Activated CD4-positive, alpha-beta T cell treated with anti-CD3 and anti-CD28 coated beads, Interleukin-2, amount 50 U/mL, for 4 hours (primary cell): ENCODE measurements around the gene PRR23B.
"Not testable (repeated sequence)": the region's sequence is repeated elsewhere in the genome, so short reads cannot be mapped to it uniquely, and the experiment has no call there.

Source experiments
- DNase-seq, 2 experiments: peaks; one replicate each; pipeline ENCODE4 v3.0.0-alpha.2; 2020

Gene PRR23B

DNA sequence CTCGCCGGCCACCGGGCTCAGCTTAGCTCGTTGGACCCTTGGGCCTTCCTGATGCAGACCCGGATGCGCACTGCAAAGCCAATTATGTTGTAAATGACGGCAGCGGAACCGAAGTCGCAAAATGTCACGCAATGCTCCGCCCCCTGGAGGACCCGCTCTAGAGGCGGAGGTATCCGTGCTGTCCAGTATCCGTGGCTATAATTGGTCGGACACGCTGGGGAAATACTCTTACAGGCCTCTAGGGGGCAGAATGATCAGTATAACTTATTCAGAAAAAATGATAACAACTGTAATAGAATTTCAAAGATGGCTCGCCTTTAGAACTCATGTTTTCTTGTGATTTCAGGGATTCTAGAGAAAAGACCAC, at the start of gene PRR23B:
PRR23B (minus strand) TSS at position 59 of the 367 bp plus-strand sequence. CDS start 265 bp downstream, outside the sequence.
- no peak for DNase-seq

DNA sequence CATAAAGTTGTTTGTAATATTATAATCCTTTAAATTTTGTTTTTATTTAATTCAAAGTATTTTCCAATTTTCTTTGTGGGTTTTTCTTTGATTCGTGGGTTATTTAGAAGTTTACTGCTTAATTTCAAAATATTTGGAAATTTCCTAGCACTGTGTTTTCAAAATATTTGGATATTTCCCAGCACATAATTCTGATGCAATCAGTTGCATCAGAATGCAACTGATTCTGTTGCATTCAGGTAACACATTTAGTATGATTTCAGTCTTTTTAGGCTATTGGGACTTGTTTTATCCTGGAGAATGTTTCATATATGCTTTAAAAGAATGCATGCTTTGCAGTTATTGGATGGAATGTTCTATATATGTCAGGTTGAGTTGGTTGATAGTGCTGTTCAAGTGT, 42.2 kb upstream of the PRR23B start:
- DNase-seq, result no peak

DNA sequence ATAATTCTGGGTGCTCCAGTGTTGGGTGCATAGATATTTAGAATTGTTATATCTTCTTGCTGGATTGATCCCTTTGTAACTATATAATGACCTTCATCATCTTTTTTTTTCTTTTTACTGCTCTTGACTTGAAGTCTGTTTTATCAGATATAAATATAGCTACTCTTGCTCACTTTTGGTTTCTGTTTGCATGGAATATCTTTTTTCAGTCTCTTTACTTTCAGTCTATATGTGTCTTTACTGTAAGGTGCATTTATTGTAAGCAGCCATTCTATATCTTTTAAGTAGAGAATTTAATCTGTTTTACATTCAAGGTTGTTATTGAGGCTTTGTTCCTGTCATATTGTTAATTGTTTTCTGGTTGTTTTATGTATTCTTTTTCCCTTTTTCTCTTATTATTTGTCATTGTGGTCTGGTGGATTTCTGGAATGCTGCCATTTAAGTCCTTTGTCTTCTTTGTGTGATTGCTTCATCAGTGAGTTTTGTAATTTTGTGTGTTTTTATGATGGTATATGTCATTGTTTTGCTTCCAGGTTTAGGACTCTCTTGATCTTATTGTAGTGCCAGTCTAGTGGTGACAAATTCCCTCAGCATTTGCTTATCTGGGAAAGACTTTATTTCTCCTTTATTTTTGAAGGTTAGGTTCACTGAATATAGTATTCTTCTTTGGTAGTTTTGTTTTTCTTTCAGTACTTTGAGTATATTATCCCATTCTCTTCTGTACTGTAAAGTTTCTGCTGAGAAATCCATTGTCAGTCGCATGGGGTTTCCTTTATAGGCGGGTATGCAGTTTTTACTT, 32.3 kb upstream of the PRR23B start:
- DNase-seq, result no peak

DNA sequence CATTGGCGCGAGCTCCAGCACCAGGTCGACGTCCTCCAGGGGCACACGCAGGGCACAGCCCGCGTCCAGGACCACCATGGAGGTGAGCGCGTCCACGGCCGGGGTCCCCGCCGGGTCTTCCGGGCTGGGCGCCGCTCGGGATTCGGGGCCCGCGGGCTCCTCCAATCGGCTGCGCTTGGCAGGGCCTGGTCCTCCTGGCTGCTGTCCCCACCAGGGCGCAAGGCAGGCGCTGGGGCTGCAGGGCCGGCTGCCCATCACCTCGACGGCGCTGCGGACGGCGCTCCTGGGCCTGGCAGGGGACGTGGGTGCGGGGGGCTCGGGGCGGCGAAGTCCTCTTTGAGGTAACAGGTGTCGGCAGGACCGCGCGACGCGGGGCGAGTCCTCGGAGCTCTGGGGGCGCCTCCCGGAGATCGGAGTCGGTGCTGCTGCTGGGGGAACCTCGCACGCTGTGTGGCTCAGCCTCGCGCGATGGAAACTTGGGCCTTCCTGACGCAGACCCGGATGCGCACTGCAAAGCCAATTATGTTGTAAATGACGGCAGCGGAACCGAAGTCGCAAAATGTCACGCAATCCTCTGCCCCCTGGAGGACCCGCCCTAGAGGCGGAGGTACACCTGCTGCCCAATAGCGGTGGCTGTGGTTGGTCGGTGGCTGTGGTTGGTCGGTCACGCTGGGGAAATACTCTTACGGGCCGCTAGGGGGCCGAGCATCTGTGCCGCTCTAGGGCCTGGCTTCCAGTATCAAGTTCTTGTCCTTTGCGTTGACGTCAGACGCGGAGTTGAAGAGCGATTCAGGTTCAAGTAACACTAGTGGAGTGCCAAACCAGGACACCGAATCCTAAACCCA, 23.9 kb upstream of the PRR23B start, which contains the start of gene PRR23C:
PRR23C (minus strand) TSS at position 527 of the 845 bp plus-strand sequence; CDS start at position 255, 272 bp downstream.
- DNase-seq, result no peak

DNA sequence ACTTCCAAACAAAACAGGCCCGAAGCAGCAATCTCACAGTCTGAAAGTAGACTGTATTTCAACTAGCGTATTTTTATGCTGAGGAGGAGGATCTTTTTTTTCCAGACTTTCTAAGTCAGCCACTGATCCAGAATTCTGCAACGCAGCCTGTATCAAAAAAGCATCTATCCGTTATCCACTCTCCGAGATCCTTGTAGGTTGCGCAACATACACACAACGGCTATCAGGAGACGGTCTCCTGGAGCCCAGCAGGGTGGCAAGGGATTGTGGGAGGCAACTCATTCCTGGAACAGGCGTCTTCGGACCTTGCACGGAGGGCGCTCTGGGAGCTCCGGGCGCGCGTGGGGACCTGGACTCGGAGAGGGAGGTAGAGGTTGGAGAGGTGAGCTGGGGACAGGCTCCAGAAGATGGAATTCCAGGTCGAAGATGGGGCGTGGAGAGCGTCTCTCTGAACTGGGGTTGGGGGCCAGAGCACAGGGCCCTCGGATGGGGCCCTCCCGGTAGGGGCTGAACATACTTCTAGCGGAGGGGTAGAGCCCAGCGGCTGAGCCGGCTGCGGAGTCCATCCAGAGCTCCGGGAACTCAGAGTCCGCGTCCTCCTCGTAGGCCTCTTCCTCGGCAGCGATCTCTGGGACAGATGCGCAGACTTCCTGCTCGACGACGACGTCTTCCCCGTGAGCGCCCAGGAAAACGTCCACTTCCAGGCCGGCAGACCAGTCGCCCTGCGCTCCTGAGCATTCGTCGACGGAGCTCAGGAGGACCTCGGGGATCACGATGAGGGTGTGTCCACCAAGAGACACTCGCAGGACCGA, 23.0 kb upstream of the PRR23B start:
- DNase-seq, result no peak

DNA sequence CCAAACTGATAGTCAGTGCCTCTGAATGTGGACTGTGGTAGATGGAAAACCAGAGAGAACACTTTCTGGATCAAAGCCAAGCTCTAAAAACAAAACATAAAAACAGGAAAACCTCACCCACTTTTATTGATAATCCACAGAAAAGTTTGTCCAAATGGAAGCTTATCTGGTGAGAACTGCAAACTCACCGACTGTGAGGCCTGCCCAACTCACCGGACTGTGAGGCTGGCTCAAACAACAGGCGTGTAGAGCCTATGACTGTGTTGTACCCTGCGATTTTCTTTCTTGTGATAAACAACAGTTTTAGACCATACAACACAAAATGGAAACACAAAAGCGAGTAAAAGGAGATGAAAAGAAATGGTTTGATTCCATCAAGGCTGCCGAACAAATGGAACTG, 16.8 kb upstream of the PRR23B start:
- DNase-seq, result no peak

DNA sequence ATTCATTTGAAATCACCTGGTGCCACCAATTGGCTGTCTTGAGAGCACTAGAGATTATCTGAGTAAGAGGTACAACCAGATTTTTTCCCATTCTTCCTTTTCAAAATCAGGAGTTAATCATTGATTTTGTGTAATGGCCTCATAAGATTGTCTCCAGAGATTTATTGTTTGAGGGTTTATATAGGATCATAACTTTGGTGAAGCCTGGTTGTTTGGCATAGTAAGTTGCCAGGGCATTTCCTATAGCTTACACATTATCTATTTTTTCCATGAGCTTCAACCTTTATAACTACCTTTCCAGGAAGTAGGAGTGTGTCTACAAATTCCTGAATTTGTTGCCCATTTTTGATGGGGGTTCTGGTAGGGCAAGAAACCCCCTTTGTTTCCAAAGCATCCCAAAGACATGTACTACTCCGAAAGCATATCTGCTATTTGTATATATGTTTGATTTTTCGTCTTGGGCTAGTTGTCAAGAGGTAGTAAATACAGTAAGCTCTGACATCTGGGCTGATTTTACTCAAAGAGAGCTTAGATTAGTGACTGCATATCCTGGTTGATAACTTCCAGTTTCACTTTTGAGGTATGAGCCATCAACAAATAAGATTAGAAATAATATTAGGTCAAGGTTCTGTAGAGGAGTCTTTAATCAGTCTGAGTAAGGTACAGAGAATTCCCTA, 11.7 kb upstream of the PRR23B start:
- DNase-seq, result no peak

- DNase-seq, result not testable (repeated sequence)
These were observed 9.8 kb upstream of the PRR23B start for GRCh38 chr3:139030576-139030975.

DNA sequence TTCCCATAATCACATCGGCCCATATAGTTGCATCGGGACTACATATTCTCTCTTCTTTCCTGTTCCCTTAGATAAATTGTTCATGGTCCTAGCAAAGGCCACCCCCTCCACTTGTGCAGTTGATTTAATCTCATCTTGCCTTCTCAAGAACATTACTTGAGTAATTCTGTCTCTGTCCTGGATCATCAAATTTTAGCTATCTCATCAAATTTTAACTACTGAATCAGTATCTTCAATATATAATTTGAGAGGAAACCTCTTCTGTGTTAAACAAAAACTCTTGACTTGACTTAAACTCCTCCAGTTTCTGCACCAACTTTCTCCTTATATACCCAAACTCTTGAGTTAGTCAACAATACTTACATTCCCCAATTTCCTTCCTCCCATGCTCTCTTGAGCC, 4.2 kb upstream of the PRR23B start:
- no peak for DNase-seq

- no peak for DNase-seq
These were observed 474 bp downstream of the PRR23B start for GRCh38 chr3:139020036-139020867.

- DNase-seq, result no peak
These were observed 4.2 kb downstream of the PRR23B start for GRCh38 chr3:139016430-139017048.

DNA sequence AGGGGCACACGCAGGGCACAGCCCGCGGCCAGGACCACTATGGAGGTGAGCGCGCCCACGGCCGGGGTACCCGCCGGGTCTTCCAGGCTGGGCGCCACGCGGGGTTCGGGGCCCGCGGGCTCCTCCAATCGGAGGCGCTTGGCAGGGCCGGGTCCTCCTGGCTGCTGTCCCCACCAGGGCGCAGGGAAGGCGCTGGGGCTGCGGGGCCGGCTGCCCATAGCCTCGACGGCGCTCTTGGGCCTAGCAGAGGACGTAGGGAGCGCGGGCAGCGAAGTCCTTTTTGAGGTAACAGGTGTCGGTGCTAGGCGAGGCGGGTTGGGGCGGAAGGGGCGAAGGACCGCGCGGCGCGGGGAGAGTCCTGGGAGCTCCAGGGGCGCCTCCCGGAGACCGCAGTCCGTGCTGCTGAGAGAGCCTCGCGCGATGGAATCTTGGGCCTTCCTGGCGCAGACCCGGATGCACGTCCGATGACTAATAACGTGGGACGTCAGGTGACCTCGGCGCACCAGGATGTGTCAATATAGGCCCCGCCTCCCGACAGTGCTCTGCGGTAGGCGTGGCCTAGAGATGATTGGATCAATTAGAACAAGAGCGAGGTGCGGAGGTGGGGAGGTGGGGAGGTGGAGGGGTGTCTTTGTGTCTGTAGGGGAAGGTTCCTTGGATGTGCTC, 14.5 kb downstream of the PRR23B start, which contains the start of gene PRR23A:
PRR23A (minus strand) TSS at position 218 of the 666 bp plus-strand sequence; CDS start at position 218, 0 bp downstream.
- DNase-seq, result no peak

DNA sequence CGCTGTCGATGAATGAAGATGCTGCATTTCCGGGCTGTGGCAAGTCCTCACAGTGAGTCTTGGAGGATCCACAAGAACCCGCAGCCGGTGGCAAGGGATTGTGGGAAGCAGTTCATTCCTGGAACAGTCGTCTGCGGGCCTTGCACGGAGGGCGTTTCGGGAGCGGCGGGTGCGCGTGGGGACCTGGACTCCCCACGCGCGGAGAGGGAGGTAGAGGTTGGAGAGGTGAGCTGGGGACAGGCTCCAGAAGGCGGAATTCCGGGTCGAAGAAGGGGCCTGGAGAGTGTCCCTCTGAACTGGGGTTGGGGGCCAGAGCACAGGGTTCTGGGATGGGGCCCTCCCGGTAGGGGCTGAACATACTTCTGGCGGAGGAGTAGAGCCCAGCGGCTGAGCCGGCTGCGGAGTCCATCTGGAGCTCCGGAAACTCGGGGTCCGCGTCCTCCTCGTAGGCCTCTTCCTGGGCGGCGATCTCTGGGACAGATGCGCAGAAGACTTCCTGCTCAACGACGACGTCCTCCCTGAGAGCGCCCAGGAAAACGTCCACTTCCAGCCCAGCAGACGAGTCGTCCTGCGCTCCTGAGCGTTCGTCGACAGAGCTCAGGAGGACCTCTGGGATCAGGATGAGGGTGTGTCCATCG, 15.3 kb downstream of the PRR23B start:
- DNase-seq, result no peak

DNA sequence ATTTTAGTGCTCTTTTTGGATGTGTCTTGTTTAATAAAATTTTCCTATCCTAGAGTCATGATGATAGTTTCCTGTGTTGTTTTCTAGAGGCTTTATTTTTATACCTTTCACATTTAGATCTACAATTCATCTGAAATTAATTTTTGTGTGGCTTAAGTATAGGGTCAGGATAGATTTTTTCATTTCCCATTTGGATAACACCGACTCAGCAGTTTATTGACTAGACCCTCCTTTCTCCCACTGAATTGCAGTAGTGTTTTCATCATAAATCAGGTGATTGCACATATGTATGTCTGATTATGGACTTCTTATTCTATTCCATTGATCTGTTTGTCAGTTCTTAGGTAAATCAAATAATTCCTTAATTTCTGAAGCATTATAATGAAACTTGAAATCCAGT, 25.0 kb downstream of the PRR23B start:
- DNase-seq, result no peak

DNA sequence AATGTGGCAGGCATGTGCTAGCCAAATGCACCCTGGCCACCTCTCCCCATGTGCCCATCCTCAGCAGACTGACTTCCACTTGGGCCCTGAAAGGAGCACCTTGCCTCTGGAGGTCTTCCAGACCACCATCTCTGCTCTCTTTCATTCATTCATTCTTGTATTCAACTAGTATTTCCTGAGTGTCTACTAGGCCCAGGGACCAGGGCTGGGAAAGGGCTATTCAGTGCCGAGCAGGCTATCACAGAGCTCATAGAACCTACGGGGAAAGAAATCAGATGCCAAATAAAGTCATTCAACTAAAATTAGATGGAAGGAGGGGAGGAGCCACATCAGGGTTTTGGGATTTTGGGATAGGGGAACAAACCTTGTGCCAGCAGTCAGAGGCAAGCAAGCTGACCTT, 33.5 kb downstream of the PRR23B start:
- no peak for DNase-seq

DNA sequence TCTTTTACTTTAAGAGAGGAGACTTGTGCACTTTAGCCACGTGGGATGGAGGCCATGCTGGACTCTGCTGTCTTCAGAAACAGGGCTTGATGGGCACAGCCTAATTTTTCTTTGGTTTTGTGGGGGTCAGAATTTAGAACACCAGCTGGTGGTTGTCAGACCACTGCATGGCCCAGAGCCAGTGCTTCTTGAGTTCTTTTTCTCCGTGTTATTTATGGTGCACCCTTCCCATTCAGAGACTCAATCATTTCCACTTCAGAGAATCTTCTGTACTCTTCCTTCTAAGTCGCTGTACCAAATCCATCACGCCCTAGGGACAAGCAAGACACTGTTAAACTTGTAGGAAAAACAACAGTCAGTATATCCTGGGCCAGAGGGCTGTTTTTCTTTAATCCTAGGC, 34.8 kb downstream of the PRR23B start:
- no peak for DNase-seq

- DNase-seq, result no peak
These were observed 35.9 kb downstream of the PRR23B start for GRCh38 chr3:138984816-138985215.

- no peak for DNase-seq
These were observed 44.7 kb downstream of the PRR23B start for GRCh38 chr3:138976047-138976446.

DNA sequence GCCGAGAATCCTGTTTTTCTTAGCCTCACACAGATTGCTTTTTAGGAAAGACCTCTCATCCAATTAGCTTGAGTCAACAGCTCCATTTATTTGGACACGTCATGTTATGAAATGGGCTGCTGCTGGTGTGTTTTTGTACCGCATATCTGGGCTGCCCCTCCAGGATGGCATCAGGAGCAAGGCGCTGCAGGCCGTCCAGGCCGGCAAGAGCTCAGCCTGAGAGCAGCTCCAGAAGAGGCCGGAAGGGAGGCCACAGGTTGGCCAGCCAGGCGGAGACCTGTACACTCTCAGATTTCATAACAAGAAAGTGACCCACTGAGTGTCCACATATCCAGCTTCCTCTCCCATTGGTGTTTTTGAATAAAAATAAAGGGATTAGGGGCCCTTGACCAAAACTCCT, 45.4 kb downstream of the PRR23B start:
- no peak for DNase-seq

- no peak for DNase-seq
These were observed 46.3 kb downstream of the PRR23B start for GRCh38 chr3:138974462-138974861.
